Endothelial cell of umbilical vein (primary cell): ENCODE results near the gene TPD52L2.

ENCODE experiments used
- EZH2 ChIP-seq: IDR thresholded peaks from 2 replicates; pipeline ENCODE4 v1.6.1; 2012; ENCODE audit warnings: borderline replicate concordance, low read depth, mild to moderate bottlenecking, moderate library complexity, low read length, inconsistent platforms; ENCODE audit not compliant: severe bottlenecking
- FOS ChIP-seq: IDR thresholded peaks from 2 replicates; pipeline ENCODE4 v1.6.1; 2011; ENCODE audit warnings: mild to moderate bottlenecking, low read length, moderate library complexity, borderline replicate concordance; ENCODE audit not compliant: insufficient read depth
- JUN ChIP-seq: IDR thresholded peaks from 2 replicates; pipeline ENCODE4 v1.6.1; 2011; ENCODE audit warnings: borderline replicate concordance, low read depth; ENCODE audit not compliant: insufficient read length, insufficient read depth
- POLR2A ChIP-seq: IDR thresholded peaks from 2 replicates; pipeline ENCODE4 v1.6.1; 2012; ENCODE audit warnings: low read depth, mild to moderate bottlenecking, control low read depth, low read length
- POLR2AphosphoS5 ChIP-seq: IDR thresholded peaks from 2 replicates; pipeline ENCODE4 v1.6.1; 2012; ENCODE audit warnings: low read depth, mild to moderate bottlenecking, control low read depth, low read length, moderate library complexity; ENCODE audit not compliant: insufficient read depth
- TF ChIP-seq, protein P1 (sequence below), 2 donors: IDR thresholded peaks; 1 replicate in 1 of 2; 2 replicates in 1 of 2; pipeline ENCODE4 v1.5.1; 2011; ENCODE audit warnings: low read length in 2 of 2, mild to moderate bottlenecking in 2 of 2, moderate library complexity in 2 of 2, control low read depth in 1 of 2, inconsistent platforms in 1 of 2, low read depth in 1 of 2; ENCODE audit not compliant: insufficient read depth in 1 of 2; ENCODE audit errors: extremely low read depth in 1 of 2

DNA sequence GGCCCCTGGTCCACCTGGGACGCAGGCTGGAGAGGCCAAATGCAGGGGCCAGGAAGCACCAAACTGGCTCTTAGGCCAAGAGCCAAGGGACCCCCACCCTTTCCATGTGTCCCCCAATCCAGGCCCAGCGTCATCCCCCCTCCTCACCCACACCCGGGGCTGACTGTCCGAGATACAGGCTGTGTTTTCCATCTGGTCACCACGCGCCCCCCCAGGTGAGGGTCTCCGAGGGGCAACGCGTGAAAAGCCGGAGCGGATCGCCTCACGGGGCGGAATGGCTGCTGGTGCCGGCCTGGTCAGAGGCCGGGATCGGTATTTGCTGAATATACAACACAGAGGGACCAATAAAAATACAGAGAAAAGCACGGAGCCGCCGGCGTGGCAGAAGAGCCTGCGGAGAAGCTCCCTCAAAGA lies 9.0 kb upstream of the TPD52L2 start:
- no peak for TF ChIP-seq POLR2A
- no peak for TF ChIP-seq EZH2
- TF ChIP-seq, protein P1, sequence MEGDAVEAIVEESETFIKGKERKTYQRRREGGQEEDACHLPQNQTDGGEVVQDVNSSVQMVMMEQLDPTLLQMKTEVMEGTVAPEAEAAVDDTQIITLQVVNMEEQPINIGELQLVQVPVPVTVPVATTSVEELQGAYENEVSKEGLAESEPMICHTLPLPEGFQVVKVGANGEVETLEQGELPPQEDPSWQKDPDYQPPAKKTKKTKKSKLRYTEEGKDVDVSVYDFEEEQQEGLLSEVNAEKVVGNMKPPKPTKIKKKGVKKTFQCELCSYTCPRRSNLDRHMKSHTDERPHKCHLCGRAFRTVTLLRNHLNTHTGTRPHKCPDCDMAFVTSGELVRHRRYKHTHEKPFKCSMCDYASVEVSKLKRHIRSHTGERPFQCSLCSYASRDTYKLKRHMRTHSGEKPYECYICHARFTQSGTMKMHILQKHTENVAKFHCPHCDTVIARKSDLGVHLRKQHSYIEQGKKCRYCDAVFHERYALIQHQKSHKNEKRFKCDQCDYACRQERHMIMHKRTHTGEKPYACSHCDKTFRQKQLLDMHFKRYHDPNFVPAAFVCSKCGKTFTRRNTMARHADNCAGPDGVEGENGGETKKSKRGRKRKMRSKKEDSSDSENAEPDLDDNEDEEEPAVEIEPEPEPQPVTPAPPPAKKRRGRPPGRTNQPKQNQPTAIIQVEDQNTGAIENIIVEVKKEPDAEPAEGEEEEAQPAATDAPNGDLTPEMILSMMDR (IDR thresholded peaks at IDR 0.05; ENCODE audit: extremely low read depth in 1 of 2, insufficient read depth in 1 of 2, low read depth in 1 of 2, low read length in 2 of 2): no peak
- TF ChIP-seq POLR2AphosphoS5: no peak
- TF ChIP-seq JUN: no peak
- TF ChIP-seq FOS: no peak
